HS-5 (cell line): ENCODE measurements around the gene PRKCB.
"Not testable (repeated sequence)": the region's sequence is repeated elsewhere in the genome, so short reads cannot be mapped to it uniquely, and the experiment has no call there.

Experiments
- DNase-seq: peaks from one replicate; pipeline ENCODE4 v3.0.0-alpha.2; 2012; ENCODE audit warnings: low read depth

PRKCB gene

DNA sequence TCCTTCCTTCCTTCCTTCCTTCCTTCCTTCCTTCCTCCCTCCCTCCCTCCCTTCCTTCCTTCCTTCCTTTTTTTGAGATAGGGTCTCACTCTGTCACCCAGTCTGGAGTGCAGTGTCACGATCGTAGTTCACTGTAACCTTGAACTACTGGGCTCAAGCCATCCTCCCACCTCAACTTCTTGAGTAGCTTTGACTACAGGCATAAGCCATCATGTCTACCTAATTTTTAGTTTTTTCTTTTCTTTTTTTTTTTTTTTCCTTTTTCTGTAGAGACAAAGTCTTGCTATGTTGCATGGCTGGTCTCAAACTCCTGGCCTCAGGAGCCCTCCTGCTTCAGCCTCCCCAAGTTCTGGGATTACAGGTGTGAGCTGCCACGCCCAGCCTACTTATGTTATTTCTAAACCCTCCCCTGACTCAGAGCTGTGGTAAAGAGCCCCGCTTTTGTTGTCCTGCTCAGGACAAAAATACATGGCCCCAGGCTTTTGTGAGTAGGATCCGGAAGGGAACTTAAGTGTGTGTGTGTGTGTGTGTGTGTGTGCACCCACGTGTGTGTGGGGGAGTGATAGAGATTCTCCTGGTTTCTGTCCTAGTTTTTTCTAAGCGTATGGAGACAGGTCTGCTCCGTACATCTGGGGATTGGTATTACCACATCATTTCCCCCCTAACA is 67.1 kb downstream of the PRKCB start:
- no peak for DNase-seq

DNA sequence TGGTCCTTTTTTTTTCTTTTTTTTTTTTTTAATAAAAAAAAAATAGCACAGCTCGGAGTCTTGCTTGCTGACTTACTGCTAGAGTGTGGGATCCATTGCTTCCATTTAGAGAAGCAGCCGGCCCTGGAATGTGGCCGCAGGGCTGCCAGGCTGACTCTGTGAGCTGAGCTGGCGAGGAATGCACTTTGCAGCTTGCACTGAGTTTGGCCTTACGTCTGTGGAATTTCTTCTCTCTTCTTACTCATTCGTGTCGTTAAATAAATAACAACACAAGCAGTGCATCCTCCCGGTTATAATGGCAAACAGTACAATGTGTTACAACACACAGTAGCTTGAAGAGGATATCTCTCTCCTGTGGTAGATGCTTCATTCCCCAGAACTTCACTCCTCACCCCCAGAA is 69.2 kb downstream of the PRKCB start:
- DNase-seq = peak; percentile 0

DNA sequence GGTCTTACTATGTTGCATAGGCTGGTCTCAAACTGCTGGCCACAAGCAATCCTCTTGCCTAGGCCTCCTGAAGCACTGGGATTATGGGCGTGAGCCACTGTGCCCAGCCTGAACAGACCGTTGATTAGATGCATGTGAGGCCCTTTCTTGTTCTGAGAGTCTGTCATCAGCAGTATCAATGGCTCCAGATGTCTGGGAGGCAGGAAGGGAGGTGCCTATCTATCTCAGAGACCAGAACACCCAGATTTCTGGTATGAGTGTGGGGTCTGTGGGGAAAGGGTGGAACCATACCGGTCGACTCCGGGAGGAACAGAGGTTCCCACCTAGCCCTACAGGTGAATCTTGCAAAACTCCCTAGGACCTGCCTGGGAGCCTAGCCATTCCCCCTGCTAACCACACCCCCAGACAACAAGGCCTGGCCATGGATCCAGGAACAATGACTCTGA is 71.7 kb downstream of the PRKCB start:
- DNase-seq = no peak

DNA sequence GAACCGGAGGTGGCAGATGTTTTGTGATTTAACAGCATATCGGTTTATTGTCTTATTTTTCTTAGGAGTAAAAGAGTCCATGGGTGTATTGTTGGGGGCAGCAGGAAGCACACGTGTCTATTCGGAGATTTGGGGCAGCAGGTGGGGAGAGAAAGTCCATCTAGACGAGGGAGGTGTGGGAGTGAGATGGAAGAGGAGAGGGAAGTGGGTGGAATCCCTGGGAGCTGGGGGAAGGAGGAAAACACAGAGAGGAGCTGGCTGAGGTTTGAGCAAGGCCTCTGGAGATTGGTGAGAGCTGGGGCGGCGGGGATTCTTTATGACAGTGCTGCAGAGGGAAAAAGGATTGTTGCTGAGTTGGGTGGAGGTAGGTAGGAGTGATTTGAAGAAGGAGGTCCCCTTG is 72.1 kb downstream of the PRKCB start:
- no peak for DNase-seq

DNA sequence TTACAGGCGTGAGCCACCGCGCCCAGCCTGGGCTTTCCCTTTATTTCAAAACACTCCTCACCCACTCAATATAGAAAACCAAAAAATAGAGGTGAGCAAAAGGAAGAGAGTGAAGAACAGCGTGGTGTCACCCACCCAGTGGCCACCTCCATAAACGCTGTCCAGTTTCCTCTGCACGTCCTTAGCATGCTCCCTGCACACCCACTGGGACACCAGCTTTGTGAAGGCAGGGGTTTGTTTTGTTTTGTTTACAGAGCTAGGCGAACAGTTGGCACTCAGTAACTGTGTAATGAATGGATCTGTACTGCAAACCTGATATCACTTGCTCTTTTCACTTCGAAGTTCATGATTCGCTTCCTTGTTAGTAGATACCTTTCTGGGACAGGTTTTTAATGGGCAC is 73.0 kb downstream of the PRKCB start:
- DNase-seq = no peak

DNA sequence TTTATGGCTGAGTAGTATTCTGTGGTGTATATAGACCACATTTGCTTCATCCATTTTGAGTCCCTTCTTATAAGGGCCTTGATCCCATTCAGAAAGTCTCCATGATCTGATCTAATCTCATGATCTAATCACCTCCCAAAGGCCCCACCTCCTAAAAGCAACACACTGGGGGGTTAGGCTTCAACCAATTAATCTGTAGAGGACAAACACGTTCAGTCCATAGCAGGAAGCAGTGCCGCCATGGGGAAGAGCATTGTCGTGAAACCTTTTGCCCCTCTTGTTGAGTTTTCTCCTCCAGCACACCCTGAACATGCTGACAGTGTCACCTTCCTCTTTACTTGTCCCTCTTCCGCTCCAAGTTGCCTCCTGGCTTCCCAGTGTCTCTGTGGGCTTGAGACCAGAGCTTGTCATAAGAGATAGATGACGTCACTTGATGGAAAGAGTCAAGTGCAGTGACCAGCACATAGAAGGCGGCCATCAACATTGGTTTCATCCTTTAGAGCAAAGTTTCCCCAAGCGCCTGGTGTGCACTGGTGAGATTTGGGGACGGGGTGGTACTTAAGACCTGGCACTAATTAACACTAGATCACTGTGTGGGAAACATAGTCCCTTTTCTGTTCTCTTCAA is 74.1 kb downstream of the PRKCB start:
- DNase-seq = no peak

DNA sequence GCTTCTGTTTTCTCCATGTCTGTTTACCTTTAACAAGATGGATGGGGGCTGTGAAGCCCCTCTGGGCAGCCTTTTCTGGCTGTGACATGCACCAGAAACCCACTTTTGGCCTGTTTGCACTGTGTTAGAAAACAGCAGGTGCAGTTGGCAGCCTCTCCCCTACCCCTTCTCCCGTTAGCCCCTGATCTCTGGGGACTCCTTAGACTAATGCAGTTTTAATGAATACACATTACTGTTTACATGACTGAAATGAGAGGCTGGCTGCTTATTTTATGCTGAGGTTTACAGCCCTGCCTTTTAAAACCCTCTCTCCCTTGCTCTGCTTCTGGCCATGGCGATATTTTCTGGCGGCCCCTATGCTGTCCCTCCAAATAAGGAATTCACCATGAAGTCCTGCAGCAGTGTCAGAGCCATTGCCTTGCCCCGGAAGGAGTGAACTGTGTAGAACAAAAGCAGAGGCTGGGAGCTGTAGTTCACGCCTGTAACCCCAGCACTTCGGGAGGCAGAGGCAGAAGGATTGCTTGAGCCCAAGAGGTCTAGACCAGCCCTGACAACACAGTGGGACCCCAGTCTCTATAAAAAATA is 79.3 kb downstream of the PRKCB start:
- no peak for DNase-seq

DNA sequence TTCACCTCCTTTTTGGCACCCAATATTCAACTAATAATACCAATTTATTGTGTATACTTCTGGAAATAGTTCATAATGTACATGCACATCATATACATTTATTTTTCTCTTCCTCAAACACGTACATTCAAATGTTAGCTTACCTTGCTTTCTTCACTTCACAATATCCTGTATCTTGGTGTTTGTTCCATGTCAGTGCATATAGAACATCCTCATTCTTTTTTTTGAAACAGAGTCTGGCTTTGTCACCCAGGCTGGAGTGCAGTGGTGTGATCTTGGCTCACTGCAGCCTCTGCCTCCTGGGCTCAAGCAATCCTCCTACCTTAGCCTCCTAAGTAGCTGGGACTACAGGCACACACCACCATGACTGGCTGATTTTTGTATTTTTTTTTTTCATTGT is 80.8 kb downstream of the PRKCB start:
- DNase-seq = not testable (repeated sequence)

DNA sequence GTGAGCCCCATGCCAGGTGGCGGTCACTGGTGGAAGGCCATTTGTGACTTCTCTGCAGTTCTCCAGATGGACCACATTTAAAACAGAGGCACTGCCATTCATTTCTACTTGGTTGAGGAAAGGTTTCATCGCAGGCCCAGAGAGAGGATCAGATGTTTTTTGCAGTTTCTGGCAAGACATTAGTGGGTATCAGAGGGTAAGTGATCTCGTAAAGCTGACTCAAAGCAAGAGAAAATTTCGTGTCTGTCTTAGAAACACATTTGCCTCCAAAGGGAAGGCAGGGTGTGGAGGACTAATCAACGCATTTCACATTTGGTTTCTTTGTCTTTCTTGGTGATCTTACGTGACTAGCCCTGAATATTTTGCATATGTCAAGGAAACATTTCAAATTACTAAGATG is 81.8 kb downstream of the PRKCB start:
- DNase-seq = no peak

DNA sequence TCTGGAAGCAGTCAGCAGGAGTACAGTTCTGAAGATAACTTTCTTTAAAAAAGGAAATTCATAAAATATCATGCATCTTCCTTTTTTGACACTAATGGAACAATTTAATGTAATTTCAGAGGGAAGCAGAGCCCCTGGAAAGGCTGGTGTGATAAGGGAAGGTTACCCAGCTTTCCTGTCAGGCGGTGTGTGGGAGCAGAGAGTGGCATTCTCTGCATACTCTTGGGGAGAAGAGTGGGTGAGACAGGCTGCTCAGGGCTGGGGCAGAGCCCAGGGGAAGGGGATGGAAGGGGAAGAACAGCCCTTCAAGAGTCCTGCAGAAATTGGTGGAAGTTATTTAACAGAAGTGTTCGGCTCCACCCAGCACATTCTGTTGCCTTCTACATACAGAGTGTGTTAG is 84.7 kb downstream of the PRKCB start:
- DNase-seq = no peak

DNA sequence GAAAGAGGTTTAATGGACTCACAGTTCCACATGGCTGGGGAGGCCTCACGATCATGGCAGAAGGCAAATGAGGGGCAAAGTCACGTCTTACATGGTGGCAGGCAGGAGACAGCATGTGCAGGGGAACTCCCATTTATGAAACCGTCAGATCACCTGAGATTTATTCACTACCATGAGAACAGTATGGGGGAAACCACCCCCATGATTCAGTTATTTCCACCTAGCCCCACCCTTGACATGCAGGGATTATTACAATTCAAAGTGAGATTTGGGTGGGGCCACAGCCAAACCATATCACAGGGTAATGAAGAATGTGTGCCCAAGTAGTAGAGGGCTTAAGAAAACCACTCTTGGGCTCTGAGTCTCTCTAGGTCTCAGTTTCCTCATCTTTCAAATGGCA is 85.1 kb downstream of the PRKCB start:
- no peak for DNase-seq

DNA sequence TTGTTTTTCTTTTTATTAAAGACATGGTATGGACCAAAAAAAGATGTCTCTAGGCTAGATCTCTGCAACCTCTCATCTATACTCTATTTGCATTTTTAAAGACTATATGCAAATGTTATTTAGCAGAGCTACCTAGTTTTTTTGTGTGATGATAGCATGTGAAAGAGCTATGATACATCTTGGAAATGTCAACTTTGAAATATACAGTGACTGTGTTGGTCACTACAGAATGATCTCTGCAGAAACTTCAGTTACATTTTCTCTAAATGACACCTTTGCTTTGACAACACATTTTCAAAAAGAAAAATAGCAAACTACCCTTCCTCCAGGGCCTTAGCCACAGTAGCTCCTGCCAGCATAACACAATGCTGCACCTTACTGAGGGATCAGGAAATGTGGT is 86.6 kb downstream of the PRKCB start:
- DNase-seq = no peak

DNA sequence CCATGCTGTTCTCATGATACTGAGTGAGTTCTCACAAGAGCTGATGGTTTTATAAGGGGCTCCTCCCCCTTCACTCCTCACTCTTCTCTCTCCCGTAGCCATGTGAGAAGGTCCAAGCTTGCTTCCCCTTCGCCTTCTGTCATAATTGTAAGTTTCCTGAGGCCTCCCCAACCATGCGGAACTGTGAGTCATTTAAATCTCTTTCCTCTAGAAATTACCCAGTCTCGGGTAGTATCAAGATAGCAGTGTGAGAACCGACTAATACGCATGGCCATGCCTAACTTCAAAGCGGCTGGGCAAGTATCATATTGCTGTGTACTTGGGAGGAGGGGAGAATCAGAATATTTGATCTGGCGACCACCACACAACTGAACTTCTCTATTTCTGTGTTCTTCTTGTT is 88.3 kb downstream of the PRKCB start:
- DNase-seq = no peak

DNA sequence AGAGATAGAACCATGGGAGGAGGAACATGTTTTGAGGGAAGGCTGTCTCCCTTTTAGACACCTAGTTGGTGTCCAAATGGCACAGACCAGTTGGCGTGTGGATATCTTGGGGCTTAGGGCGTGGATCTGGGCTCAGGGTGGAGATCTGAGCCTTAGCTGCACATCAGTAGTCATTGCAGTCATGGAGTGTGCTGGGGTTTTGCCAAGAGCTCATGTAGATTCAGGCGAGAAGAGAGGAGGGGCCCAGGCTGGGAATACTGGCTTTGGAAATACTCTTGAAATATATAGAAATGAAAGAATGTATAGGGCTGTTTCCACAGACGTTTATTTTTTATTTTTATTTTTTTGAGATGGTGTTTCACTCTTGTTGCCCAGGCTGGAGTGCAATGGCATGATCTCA is 92.0 kb downstream of the PRKCB start:
- DNase-seq = no peak

DNA sequence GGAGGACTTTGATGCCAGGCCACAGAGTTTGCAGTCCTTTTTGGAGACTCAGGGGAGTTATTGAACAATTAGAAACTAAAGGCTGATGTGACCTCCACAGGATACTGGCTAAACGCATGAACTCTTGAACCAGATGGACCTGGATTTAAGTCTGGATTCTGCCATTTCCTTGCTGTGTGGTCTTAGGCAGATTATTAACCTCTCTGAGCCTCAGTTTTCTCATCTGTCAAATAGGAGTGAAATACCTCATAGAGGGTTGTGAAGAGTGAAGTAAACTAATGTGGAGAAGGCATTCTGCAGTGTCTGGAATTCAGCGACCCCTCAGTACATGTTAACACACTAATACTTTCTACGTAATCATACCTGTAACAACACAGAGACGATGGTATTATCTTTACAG is 93.5 kb downstream of the PRKCB start:
- DNase-seq = no peak

DNA sequence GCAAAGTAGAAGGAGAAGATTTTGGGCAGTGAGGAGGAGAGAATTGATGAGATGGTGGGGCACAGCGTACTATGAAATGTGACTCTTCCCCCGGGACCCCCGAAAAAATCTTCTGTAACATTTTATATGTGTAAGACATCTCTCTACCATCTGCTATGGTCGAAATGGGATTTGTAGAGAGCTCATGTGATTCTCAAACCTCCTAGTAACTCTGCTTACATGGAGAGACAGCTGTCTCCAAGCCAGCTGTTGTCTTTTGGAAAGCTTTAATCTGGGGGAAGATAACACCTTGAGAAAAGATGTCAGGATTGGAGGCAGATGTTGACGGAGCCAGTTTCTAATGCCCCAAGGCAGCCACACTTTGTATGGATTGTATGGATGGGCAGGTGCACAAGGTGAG is 94.1 kb downstream of the PRKCB start:
- DNase-seq = no peak

DNA sequence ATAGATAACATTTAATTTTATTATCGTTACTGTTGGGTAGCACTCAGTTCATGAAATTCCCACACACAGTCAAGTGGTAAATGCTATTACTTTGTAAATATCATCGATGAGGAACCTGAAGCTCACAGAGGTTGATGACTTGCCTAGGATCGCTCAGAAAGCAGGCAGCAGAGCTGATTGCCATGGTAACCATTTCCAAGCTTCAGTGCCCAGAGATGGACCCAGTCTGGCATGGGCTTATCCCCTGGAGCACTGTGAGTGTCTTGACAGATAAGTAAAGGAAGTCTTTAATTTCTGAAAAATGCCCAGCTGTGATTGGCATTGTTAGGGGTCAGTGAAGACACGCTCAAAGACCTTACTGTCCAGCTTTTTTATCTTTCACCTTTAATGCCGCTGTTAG is 95.0 kb downstream of the PRKCB start:
- no peak for DNase-seq

DNA sequence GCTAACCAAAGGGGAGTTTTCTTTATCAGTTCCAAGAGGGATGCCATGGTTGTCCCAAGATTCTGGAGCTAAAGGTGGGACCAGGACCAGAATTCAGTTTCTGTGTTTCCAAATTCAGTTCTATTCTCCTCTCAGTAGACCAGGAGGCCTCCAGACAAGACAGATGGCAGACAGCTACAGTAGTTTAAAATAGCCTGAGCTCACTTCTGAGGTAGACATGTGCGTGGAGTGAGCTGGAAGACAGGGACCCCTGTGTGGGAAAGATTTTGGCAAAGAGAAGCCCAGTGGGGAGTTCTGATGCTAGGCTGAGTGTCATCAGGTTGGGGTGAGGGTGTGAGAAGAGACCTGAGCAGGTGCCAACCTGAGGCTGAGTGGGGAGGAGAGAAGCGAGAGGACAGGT is 95.4 kb downstream of the PRKCB start:
- DNase-seq = no peak

DNA sequence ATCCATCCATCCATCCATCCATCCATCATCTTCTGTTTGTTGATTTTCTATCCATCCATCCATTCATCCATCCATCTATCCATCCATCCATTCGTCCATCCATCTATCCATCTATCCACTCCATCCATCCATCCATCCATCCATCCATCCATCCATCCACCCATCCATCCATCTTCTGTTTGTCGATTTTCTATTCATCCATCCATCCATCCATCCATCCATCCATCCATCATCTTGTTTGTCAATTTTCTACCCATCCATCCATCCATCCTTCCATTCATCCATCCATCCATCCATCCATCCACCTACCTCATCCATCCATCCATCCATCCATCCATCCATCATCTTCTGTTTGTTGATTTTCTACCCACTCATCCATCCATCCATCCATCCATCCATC is 97.9 kb downstream of the PRKCB start:
- DNase-seq = not testable (repeated sequence)

DNA sequence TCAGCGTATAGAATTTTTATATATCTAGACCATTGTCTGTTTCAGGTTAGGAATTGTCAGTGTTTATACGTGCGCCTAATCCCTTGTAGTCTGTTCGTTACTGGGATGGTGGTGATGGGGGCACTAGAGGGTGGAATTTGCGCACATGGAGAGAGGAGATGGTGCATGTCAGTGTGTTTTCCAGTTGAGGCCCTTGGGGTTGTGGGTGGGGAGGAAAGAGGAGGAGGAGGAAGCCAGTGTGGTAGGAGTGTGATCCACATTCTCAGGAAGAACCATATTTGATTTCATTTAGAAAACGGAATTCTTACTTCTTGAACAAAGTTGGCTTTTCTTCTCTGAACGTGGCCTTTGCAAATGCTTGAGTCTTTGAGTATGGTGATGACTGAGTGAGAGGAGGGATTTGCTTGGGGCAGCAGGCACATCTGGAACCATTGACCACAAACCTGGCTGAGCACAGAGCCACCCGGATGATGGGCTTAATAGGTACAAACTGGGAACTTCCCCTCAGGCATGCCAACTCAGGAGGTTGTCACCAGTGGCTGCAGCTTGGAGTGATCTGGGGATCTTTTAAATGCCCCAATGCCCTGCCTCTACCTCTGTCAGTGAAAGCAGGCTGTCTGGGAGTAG is 98.9 kb downstream of the PRKCB start:
- no peak for DNase-seq

DNA sequence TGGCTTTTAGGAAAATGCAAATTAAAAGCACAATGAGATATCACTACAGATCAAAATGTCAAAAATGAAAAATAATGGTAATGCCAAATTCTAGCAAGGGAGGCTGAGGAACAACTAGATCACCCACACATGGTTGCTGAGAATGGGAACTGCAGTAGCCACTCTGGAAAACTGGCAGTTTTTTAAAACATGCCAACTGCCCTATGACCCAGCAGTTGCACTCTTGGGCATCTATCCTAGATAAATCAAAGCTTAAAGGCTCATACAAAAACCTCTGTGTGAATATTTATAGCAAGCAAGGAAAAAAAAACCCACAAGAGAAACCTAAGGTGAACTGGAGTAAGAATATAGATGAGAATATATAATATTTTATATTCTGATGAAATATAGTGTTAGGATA is 104.3 kb downstream of the PRKCB start:
- DNase-seq = no peak

DNA sequence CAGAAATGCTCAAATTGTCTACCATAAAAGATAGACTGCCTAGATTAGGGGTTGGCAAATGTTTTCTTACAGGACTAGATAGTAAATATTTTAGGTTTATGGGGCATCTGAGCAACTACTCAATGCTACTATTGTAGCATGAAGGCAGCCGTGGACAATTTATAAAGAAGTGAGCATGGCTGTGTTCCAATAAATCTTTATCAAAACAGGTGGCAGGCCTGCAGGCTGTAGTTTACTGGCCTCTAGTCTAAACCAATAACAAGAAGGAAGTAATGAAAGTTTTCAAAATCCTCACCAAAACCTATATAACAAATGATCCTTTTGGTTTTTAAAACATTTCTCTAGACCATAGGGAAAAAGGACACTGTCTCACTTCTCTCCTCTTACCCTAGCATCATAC is 105.2 kb downstream of the PRKCB start:
- DNase-seq = no peak

DNA sequence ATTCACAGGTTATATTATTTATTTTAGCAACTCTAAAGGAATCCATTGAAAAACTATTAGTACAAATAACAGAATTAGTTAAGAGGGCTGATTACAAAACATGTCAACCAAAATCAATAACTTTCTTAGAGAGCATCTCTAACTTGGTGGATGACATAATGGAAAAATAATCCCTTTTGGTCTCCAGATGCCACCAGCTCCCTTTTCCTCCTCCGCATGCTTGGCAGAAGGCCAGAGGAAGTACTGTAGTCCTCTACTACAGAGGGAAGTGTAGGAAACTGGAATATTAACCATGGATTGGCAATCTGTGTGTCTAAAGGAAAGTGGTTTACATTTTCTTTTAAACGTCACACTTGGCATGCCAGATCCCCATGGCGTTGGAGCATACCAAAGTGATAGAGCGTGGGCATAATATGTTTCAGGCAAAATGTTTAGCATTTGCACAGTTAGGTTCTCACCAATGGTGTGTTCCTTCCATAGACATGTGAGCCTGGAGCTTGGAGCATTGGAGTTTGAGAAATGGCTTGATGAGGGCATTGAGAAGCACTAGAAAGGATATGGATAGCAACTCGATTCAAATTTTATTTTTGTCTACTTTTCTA is 106.3 kb downstream of the PRKCB start:
- DNase-seq = no peak
